Hepatocyte (in vitro differentiated cells): ENCODE results near the gene ABCF2.

ENCODE experiments used
- CTCF ChIP-seq: fragments of 200-600 bp; sonication (generic); IDR thresholded peaks from 2 replicates; pipeline ENCODE4 v1.5.1; 2016; ENCODE audit warnings: antibody characterized with exemption, mild to moderate bottlenecking; ENCODE audit not compliant: poor library complexity
- EZH2phosphoT487 ChIP-seq: fragments of 200-600 bp; sonication (generic); IDR thresholded peaks from one replicate; pipeline ENCODE4 v1.6.1; 2018; ENCODE audit warnings: antibody characterized with exemption, mild to moderate bottlenecking, low read depth, moderate library complexity; ENCODE audit not compliant: unreplicated experiment, severe bottlenecking

- no peak for TF ChIP-seq CTCF
- no peak for TF ChIP-seq EZH2phosphoT487
Measured at GRCh38 chr7:151254316-151254715, 27.3 kb upstream of the ABCF2 start.
